Activated T-helper 9 cell treated with anti-CD3 and anti-CD28 coated beads, Interleukin-2, amount 50 U/mL, for 16 hours (primary cell): ENCODE results near the gene COL6A1.
"Not testable (repeated sequence)": the region's sequence is repeated elsewhere in the genome, so short reads cannot be mapped to it uniquely, and the experiment has no call there.

Experiments used
- DNase-seq: peaks from one replicate; pipeline ENCODE4 v3.0.0-alpha.2; 2020; ENCODE audit warnings: low read depth

The COL6A1 gene

GRCh38 chr21:46028573-46029091 lies 47.1 kb downstream of the COL6A1 start:
- DNase-seq: no peak

- no peak for DNase-seq
These were observed 47.8 kb downstream of the COL6A1 start for GRCh38 chr21:46029186-46029924.

GRCh38 chr21:46031484-46031883 lies 49.9 kb downstream of the COL6A1 start:
- DNase-seq: no peak

GRCh38 chr21:46032100-46032499 lies 50.5 kb downstream of the COL6A1 start:
- no peak for DNase-seq

GRCh38 chr21:46033410-46034400 lies 52.1 kb downstream of the COL6A1 start:
- DNase-seq: no peak

- DNase-seq: no peak
These were observed 54.5 kb downstream of the COL6A1 start for GRCh38 chr21:46035809-46036695.

GRCh38 chr21:46036696-46037330 lies 55.2 kb downstream of the COL6A1 start:
- no peak for DNase-seq

GRCh38 chr21:46037331-46038325 lies 56.1 kb downstream of the COL6A1 start:
- no peak for DNase-seq

GRCh38 chr21:46038341-46038829 lies 56.8 kb downstream of the COL6A1 start:
- no peak for DNase-seq

GRCh38 chr21:46038871-46039397 lies 57.4 kb downstream of the COL6A1 start:
- DNase-seq: no peak

GRCh38 chr21:46039891-46040660 lies 58.5 kb downstream of the COL6A1 start:
- DNase-seq: no peak

- no peak for DNase-seq
These were observed 59.1 kb downstream of the COL6A1 start for GRCh38 chr21:46040707-46041106.

- no peak for DNase-seq
These were observed 59.6 kb downstream of the COL6A1 start for GRCh38 chr21:46041183-46041582.

GRCh38 chr21:46045154-46045553 lies 63.6 kb downstream of the COL6A1 start:
- no peak for DNase-seq

GRCh38 chr21:46046471-46046870 lies 64.9 kb downstream of the COL6A1 start:
- DNase-seq: no peak

- DNase-seq: not testable (repeated sequence)
These were observed 65.3 kb downstream of the COL6A1 start for GRCh38 chr21:46046906-46047305.

- DNase-seq: no peak
These were observed 67.6 kb downstream of the COL6A1 start for GRCh38 chr21:46048926-46049889.
